Measurements from ENCODE around the gene METRNL.
A peak's percentile ranks its signal among the peaks of the same experiment; 100 is the strongest.
"Not testable (repeated sequence)": the region's sequence is repeated elsewhere in the genome, so short reads cannot be mapped to it uniquely, and the experiment has no call there.

The METRNL gene

DNA sequence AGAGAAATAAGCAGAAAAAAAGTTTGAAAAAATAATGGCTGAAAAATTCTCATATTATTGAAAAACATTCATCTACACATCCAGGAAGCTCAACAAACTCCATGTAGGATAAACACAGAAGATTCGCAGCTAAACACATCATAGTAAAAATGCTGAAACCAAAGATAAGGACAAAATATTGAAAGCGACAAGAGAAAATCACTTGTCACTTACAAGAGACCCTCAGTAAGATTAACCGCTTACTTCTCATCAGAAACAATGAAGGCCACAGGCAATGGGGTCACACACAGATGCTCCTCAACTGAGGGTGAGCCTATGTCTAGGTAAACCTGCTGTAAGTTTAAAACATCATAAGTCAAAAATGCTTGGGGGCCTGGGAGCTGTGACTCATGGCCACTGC is 38.1 kb upstream of the METRNL start:
- no peaks in the 10 kb centered on the region for H3K27me3 ChIP-seq (ENCODE audit: control insufficient read depth, insufficient read depth, low read length)
- H3K36me3 ChIP-seq (ENCODE audit: control insufficient read depth, low read depth, low read length) = peaks cover under 1% of the 10 kb centered on the region
- peaks cover 19% of the 10 kb centered on the region for H3K9me3 ChIP-seq (ENCODE audit: control insufficient read depth, low read depth, low read length)
- H3K4me1 ChIP-seq (ENCODE audit: control insufficient read depth, low read depth, low read length) = no peaks in the 10 kb centered on the region
- H3K4me3 ChIP-seq (ENCODE audit: low read length) = no peak overlapping the region
- H3K9ac ChIP-seq (ENCODE audit: low read length) = no peak overlapping the region
- H3K27ac ChIP-seq (ENCODE audit: low read length) = no peak overlapping the region

DNA sequence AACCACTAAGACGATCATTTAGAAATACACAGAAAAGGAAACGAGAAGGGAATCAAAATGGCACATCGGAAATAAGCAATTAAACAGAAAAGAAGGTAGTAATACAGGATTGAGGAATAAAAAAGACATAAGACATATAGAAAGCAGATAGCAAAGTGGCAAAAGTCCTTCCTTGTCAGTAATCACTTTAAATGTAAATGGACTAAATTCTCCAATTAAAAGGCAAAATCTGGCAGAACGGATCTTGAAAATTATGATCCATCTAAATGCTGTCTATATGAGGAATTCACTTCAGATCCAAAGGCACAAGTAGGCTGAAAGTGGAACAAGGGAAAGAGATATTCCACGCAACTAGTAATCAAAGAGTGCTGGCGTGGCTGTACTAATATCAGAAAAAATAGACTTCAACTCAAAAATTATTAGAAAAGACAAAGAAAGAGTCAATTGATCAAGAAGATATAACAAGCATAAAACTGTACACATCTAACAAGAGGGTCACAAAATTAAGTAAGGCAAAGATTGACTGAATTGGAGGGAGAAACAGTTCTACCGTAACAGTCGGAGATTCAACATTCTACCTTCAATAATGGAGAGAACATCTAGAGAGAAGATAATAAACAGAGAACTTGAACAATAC is 36.8 kb upstream of the METRNL start:
- Histone ChIP-seq H3K9me3 (ENCODE audit: control insufficient read depth, low read depth, low read length) (peaks cover 19% of the 10 kb centered on the region), H3K27ac (ENCODE audit: low read length) (no peak overlapping the region), H3K27me3 (ENCODE audit: control insufficient read depth, insufficient read depth, low read length) (no peaks in the 10 kb centered on the region), H3K9ac (ENCODE audit: low read length) (no peak overlapping the region), H3K36me3 (ENCODE audit: control insufficient read depth, low read depth, low read length) (peaks cover 5% of the 10 kb centered on the region), H3K4me1 (ENCODE audit: control insufficient read depth, low read depth, low read length) (no peaks in the 10 kb centered on the region), H3K4me3 (ENCODE audit: low read length) (no peak overlapping the region)

- not testable (repeated sequence) for H3K27ac ChIP-seq (ENCODE audit: low read length); H3K4me3 ChIP-seq (ENCODE audit: low read length); H3K9ac ChIP-seq (ENCODE audit: low read length); H3K4me1 ChIP-seq (ENCODE audit: control insufficient read depth, low read depth, low read length); H3K36me3 ChIP-seq (ENCODE audit: control insufficient read depth, low read depth, low read length); H3K27me3 ChIP-seq (ENCODE audit: control insufficient read depth, insufficient read depth, low read length)
- H3K9me3 ChIP-seq (ENCODE audit: control insufficient read depth, low read depth, low read length) = peaks cover 19% of the 10 kb centered on the region
Observed at GRCh38 chr17:83044479-83044878, 34.9 kb upstream of the METRNL start.

- H3K4me3 ChIP-seq (ENCODE audit: low read length) = no peak overlapping the region
- H3K27me3 ChIP-seq (ENCODE audit: control insufficient read depth, insufficient read depth, low read length) = no peaks in the 10 kb centered on the region
- no peaks in the 10 kb centered on the region for H3K4me1 ChIP-seq (ENCODE audit: control insufficient read depth, low read depth, low read length)
- H3K27ac ChIP-seq (ENCODE audit: low read length) = no peak overlapping the region
- H3K36me3 ChIP-seq (ENCODE audit: control insufficient read depth, low read depth, low read length) = peaks cover 5% of the 10 kb centered on the region
- peaks cover 14% of the 10 kb centered on the region for H3K9me3 ChIP-seq (ENCODE audit: control insufficient read depth, low read depth, low read length)
- no peak overlapping the region for H3K9ac ChIP-seq (ENCODE audit: low read length)
Observed at GRCh38 chr17:83046448-83047181, 32.8 kb upstream of the METRNL start.

DNA sequence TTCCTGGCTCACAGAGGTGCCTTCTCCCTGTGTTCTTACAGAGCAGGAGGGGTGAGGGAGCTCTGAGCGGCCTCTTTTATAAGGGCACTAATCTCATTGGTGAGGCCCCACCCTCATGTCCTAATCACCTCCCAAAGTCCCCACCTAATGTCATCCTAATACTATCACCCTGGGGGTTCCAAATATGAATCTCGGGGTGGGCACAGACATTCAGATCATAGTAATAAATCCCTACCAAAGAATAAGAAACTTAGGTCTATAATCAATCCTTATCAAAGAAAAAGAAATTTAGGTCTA is 32.3 kb upstream of the METRNL start:
- Histone ChIP-seq H3K27me3 (ENCODE audit: control insufficient read depth, insufficient read depth, low read length) (no peaks in the 10 kb centered on the region), H3K27ac (ENCODE audit: low read length) (no peak overlapping the region), H3K4me3 (ENCODE audit: low read length) (no peak overlapping the region), H3K4me1 (ENCODE audit: control insufficient read depth, low read depth, low read length) (no peaks in the 10 kb centered on the region), H3K9ac (ENCODE audit: low read length) (no peak overlapping the region), H3K9me3 (ENCODE audit: control insufficient read depth, low read depth, low read length) (peaks cover 10% of the 10 kb centered on the region), H3K36me3 (ENCODE audit: control insufficient read depth, low read depth, low read length) (peaks cover 5% of the 10 kb centered on the region)

DNA sequence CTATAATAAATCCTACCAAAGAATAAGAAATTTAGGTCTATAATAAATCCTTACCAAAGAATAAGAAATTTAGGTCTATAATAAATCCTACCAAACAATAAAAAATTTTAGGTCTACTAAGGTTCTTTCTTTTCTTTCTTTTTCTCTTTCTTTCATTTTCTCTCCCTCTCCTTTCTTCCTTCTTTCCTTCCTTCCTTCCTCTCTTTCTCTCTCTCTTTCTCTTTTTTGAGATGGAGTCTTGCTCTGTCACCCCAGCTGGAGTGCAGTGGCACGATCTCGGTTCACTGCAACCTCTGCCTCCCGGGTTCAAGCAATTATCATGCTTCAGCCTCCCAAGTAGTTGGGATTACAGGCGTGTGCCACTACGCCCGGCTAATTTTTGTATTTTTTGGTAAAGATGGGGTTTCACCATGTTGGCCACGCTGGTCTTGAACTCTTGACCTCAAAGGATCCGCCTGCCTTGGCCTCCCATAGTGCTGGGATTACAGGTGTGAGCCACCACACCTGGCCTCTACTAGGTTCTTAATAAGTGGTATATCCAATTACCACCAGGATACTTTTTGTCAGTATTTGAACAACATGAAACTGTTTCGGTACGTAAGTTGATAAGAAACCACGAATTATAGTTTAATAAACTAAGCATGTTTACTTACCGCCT is 31.5 kb upstream of the METRNL start:
- not testable (repeated sequence) for H3K9ac ChIP-seq (ENCODE audit: low read length); H3K4me3 ChIP-seq (ENCODE audit: low read length); H3K4me1 ChIP-seq (ENCODE audit: control insufficient read depth, low read depth, low read length); H3K27ac ChIP-seq (ENCODE audit: low read length); H3K27me3 ChIP-seq (ENCODE audit: control insufficient read depth, insufficient read depth, low read length); H3K9me3 ChIP-seq (ENCODE audit: control insufficient read depth, low read depth, low read length); H3K36me3 ChIP-seq (ENCODE audit: control insufficient read depth, low read depth, low read length)

GRCh38 chr17:83050651-83051395 is 28.6 kb upstream of the METRNL start:
- H3K36me3 ChIP-seq (ENCODE audit: control insufficient read depth, low read depth, low read length) = peaks cover 5% of the 10 kb centered on the region
- H3K27ac ChIP-seq (ENCODE audit: low read length) = no peak overlapping the region
- H3K9me3 ChIP-seq (ENCODE audit: control insufficient read depth, low read depth, low read length) = no peaks in the 10 kb centered on the region
- H3K4me1 ChIP-seq (ENCODE audit: control insufficient read depth, low read depth, low read length) = no peaks in the 10 kb centered on the region
- no peaks in the 10 kb centered on the region for H3K27me3 ChIP-seq (ENCODE audit: control insufficient read depth, insufficient read depth, low read length)
- H3K9ac ChIP-seq (ENCODE audit: low read length) = peak overlapping the region; percentile 45
- peak overlapping the region; percentile 64 for H3K4me3 ChIP-seq (ENCODE audit: low read length)

DNA sequence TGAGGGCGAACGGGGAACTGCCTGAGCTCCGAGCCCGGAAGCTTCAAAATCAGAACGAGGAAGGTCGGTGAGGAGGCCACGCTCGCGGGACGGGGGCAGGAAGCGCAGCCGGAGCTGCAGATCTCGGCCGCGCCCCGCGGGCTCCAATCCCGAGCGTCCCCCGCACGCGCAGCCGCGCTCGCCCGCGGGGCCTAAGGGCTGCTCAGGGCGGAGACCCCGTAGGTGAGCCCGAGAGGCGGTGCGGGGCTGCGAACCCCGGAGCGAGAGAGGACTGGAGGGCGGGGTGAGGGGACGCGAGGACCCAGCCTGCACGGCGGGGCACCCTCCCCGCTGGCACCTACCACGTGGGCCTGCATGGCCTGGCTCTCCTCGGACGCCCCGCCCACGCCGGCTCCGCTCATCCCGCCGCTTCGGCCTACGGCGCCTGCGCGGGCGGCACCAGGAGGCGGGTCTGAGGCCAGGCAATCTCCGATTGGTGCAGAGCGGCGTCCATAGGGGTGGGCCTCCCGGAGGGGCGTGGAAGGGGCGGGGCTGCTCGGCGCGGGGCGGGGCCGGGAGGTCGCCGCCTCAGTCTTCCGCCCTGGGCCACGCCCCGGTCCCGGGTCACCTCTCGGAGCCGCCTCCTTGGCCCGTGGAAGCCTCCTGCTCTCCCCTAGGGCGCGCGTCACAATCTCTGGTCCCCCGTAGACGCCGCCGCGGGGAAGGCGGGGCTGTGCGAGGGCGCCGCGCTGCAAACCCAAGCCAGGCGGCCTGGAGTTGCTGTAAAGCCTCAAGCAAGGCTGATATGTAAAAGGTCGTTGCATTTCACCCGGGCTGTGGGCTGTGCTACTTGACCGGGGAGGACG is 27.8 kb upstream of the METRNL start:
- H3K9ac ChIP-seq (ENCODE audit: low read length) = peak overlapping the region; percentile 45
- H3K36me3 ChIP-seq (ENCODE audit: control insufficient read depth, low read depth, low read length) = peaks cover 1% of the 10 kb centered on the region
- H3K4me3 ChIP-seq (ENCODE audit: low read length) = peak overlapping the region; percentile 64
- no peaks in the 10 kb centered on the region for H3K27me3 ChIP-seq (ENCODE audit: control insufficient read depth, insufficient read depth, low read length)
- H3K27ac ChIP-seq (ENCODE audit: low read length) = no peak overlapping the region
- no peaks in the 10 kb centered on the region for H3K4me1 ChIP-seq (ENCODE audit: control insufficient read depth, low read depth, low read length)
- H3K9me3 ChIP-seq (ENCODE audit: control insufficient read depth, low read depth, low read length) = no peaks in the 10 kb centered on the region

- Histone ChIP-seq H3K27me3 (ENCODE audit: control insufficient read depth, insufficient read depth, low read length) (no peaks in the 10 kb centered on the region), H3K36me3 (ENCODE audit: control insufficient read depth, low read depth, low read length) (no peaks in the 10 kb centered on the region), H3K9ac (ENCODE audit: low read length) (no peak overlapping the region), H3K27ac (ENCODE audit: low read length) (no peak overlapping the region), H3K4me3 (ENCODE audit: low read length) (peak overlapping the region; percentile 48), H3K4me1 (ENCODE audit: control insufficient read depth, low read depth, low read length) (no peaks in the 10 kb centered on the region), H3K9me3 (ENCODE audit: control insufficient read depth, low read depth, low read length) (no peaks in the 10 kb centered on the region)
Observed at GRCh38 chr17:83052241-83052564, 27.2 kb upstream of the METRNL start.

DNA sequence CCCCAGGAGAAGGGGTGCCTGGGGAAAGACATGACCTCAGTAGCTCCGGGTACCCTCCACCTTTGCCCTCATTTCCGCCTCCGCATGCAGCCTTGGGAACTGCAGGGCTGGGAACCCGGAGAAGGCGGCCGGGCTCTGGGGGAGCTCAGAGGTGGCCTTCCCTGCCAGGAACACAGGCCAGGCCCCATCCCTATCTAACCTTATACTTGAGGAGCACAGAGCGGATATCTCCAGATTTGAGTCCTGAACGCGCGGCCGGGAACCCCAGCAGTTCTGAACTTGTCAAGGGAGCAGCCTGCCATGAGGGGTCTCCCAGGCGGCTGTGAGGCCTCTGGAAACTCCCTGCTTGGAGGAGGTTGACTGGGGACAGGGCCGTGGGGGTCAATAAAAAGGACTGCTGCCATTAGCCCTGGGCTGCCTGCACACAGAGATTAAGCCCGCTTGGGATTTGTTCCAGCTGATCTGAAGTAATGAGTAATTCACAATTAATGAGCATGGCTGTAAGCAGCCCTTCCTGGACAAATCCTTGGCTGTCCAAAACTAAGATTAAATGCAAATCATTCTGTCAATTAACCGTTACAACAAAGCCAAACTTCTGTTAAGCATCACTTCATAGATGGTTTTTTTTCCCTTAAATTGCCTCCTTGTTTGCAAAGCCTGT is 26.3 kb upstream of the METRNL start:
- Histone ChIP-seq H3K27ac (ENCODE audit: low read length) (no peak overlapping the region), H3K9ac (ENCODE audit: low read length) (no peak overlapping the region), H3K4me1 (ENCODE audit: control insufficient read depth, low read depth, low read length) (no peaks in the 10 kb centered on the region)

More for the DNA sequence above, 26.3 kb upstream of the METRNL start:
- Histone ChIP-seq H3K27me3 (ENCODE audit: control insufficient read depth, insufficient read depth, low read length) (no peaks in the 10 kb centered on the region), H3K4me3 (ENCODE audit: low read length) (no peak overlapping the region), H3K9me3 (ENCODE audit: control insufficient read depth, low read depth, low read length) (no peaks in the 10 kb centered on the region), H3K36me3 (ENCODE audit: control insufficient read depth, low read depth, low read length) (no peaks in the 10 kb centered on the region)
